Vagina (tissue), 2 donors: ENCODE data around the gene PRDM16. TPM values are rescaled to one million over a fixed set of nuclear protein-coding genes. Genes with fewer than 3 reads are reported as not detected.

Experiments
- DNase-seq, 2 donors: peaks; one replicate each; pipeline ENCODE4 v3.0.0-alpha.2; 2017; ENCODE audit errors: extremely low spot score in 2 of 2
- H3K27ac ChIP-seq: fragments of 200-600 bp; sonication (generic); one replicate; pipeline ENCODE4 v1.5.1; 2019
- H3K27me3 ChIP-seq: fragments of 200-600 bp; sonication (generic); one replicate; pipeline ENCODE4 v1.5.1; 2019
- H3K36me3 ChIP-seq, 2 donors: fragments of 200-600 bp; sonication (generic); one replicate each; pipeline ENCODE4 v1.5.1; 2017 to 2019
- H3K4me1 ChIP-seq: fragments of 200-600 bp; sonication (generic); one replicate; pipeline ENCODE4 v1.5.1; 2019
- H3K4me3 ChIP-seq, 2 donors: fragments of 200-600 bp; sonication (generic); 1 replicate in 1 of 2; 2 replicates in 1 of 2; pipeline ENCODE4 v1.5.1; 2016 to 2019
- H3K9me3 ChIP-seq: fragments of 200-600 bp; sonication (generic); one replicate; pipeline ENCODE4 v1.5.1; 2019
- POLR2A ChIP-seq, 2 donors: fragments of 450-650 bp; IDR thresholded peaks; one replicate each; pipeline ENCODE4 v1.6.1; 2017; ENCODE audit warnings: antibody characterized with exemption in 2 of 2, mild to moderate bottlenecking in 2 of 2, moderate library complexity in 2 of 2
- POLR2AphosphoS5 ChIP-seq, 2 donors: sonication (generic); formaldehyde crosslinking; IDR thresholded peaks; one replicate each; pipeline ENCODE4 v1.9.0; 2017; ENCODE audit warnings: antibody characterized with exemption in 2 of 2, mild to moderate bottlenecking in 2 of 2, low read depth in 1 of 2; ENCODE audit not compliant: insufficient read depth in 1 of 2
- intact Hi-C: fragments of 100-400 bp; cut with DNase I; formaldehyde crosslinking; loops from one replicate; pipeline ENCODE4 v1.15.1; 2023
- total RNA-seq: library from RNA; depleted of rRNA; stranded (reverse); fragments of >200 nt; gene quantifications from one replicate; pipeline ENCODE4 v1.2.3, GENCODE V29; 2016
- TF ChIP-seq, protein P1 (sequence below), 3 experiments: fragments of 450-650 bp in 2 of 3; fragments of 200-600 bp in 1 of 3; sonication (generic) in 1 of 3; IDR thresholded peaks; one replicate each; pipeline ENCODE4 v1.5.1; 2017 to 2019; ENCODE audit warnings: antibody characterized with exemption in 3 of 3, mild to moderate bottlenecking in 2 of 3, moderate library complexity in 2 of 3

The PRDM16 gene
- total RNA-seq, 1 donor from 2014 or later: 3.9 TPM

DNA sequence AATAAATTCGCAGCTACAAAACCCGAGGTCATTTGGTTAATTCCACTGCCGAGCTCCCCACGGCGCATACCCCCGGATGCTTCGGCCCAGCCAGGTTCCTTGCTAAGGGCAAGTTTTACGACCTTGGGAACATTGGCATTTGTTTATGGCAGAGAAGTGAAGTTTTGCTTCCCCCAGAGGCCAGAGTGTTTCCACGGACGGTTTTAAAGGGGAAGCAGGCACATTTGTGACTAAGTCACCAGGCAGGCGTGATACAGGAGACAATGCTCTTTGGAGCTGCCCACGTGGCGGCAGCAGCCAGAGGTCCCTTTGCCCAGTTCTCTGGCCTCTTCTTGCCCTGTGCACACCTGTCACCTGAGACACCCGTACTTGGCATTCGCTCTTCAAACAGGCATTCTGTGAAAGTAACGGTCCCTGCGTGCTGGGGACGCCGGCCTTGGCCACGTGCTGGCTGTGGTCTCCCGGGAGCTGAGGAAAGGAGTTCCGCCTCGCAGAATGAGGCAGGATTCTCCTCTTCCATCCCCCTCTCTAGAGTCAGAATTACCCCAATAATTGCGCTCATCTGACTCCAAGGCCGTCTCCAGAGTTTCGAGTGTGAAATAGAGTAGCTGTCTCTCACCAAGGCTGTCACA is 138.3 kb downstream of the PRDM16 start:
- H3K27ac ChIP-seq: no peak overlapping the region
- no peak for TF ChIP-seq POLR2AphosphoS5 (IDR thresholded peaks at IDR 0.05; ENCODE audit: insufficient read depth in 1 of 2, low read depth in 1 of 2)
- TF ChIP-seq, protein P1, sequence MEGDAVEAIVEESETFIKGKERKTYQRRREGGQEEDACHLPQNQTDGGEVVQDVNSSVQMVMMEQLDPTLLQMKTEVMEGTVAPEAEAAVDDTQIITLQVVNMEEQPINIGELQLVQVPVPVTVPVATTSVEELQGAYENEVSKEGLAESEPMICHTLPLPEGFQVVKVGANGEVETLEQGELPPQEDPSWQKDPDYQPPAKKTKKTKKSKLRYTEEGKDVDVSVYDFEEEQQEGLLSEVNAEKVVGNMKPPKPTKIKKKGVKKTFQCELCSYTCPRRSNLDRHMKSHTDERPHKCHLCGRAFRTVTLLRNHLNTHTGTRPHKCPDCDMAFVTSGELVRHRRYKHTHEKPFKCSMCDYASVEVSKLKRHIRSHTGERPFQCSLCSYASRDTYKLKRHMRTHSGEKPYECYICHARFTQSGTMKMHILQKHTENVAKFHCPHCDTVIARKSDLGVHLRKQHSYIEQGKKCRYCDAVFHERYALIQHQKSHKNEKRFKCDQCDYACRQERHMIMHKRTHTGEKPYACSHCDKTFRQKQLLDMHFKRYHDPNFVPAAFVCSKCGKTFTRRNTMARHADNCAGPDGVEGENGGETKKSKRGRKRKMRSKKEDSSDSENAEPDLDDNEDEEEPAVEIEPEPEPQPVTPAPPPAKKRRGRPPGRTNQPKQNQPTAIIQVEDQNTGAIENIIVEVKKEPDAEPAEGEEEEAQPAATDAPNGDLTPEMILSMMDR (IDR thresholded peaks at IDR 0.05): no peak
- no peak for TF ChIP-seq POLR2A (IDR thresholded peaks at IDR 0.05)
- no peaks in the 10 kb centered on the region for H3K36me3 ChIP-seq
- H3K4me3 ChIP-seq: no peak overlapping the region
- no peaks in the 10 kb centered on the region for H3K9me3 ChIP-seq
- no peaks in the 10 kb centered on the region for H3K4me1 ChIP-seq
- intact Hi-C loops: no loop called here
- no peaks in the 10 kb centered on the region for H3K27me3 ChIP-seq
- DNase-seq: no peak

DNA sequence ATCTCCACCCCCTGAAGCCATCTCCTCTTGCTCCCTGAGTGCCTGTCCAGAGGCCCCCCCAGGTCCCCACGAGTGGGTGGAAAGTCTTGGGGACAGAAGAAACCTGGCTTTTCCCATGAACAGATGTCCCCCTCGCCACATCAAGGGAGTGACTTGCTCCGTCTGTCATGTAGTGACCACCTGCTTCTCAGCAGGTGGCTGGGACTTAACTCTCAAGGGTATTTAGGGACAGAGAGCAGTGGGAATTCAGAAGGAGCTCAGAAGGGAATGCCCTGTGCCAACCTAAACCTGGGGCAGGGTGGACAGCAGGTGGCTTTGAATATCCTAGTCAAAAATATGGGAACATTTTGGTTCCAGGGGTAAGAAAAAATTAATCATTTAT is 139.8 kb downstream of the PRDM16 start:
- no peaks in the 10 kb centered on the region for H3K9me3 ChIP-seq
- no peak overlapping the region for H3K27ac ChIP-seq
- intact Hi-C loops: no loop called here
- TF ChIP-seq POLR2AphosphoS5 (IDR thresholded peaks at IDR 0.05; ENCODE audit: insufficient read depth in 1 of 2, low read depth in 1 of 2) (no peak), POLR2A (IDR thresholded peaks at IDR 0.05) (no peak)
- TF ChIP-seq, protein P1 (IDR thresholded peaks at IDR 0.05): no peak
- no peaks in the 10 kb centered on the region for H3K4me1 ChIP-seq
- H3K27me3 ChIP-seq: no peaks in the 10 kb centered on the region
- DNase-seq: no peak
- no peak overlapping the region for H3K4me3 ChIP-seq
- H3K36me3 ChIP-seq: no peaks in the 10 kb centered on the region

DNA sequence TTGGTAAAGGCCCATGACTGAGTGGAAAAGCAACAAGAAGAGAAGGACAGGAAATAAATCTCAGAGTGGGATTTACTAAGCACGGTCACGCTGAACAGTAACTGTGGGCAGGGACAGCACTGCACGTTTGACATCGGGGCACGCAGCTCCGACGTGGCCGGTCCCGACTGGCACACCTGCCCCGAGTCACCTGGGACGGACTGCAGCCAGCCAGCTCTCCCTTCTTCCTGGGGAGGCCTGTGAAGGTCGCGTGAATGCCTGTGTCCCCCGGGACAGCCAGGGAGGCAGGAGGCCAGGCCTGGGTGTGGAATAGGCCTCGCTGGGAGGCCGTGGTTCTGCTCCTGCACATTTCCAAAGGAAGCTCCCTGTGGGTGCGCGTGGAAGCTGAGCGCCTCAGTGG is 140.2 kb downstream of the PRDM16 start:
- no peaks in the 10 kb centered on the region for H3K27me3 ChIP-seq
- H3K36me3 ChIP-seq: no peaks in the 10 kb centered on the region
- H3K27ac ChIP-seq: no peak overlapping the region
- no peak for TF ChIP-seq POLR2A (IDR thresholded peaks at IDR 0.05)
- TF ChIP-seq, protein P1 (IDR thresholded peaks at IDR 0.05): no peak
- no peak for TF ChIP-seq POLR2AphosphoS5 (IDR thresholded peaks at IDR 0.05; ENCODE audit: insufficient read depth in 1 of 2, low read depth in 1 of 2)
- intact Hi-C loops: no loop called here
- no peak overlapping the region for H3K4me3 ChIP-seq
- no peak for DNase-seq
- H3K9me3 ChIP-seq: no peaks in the 10 kb centered on the region
- no peaks in the 10 kb centered on the region for H3K4me1 ChIP-seq

DNA sequence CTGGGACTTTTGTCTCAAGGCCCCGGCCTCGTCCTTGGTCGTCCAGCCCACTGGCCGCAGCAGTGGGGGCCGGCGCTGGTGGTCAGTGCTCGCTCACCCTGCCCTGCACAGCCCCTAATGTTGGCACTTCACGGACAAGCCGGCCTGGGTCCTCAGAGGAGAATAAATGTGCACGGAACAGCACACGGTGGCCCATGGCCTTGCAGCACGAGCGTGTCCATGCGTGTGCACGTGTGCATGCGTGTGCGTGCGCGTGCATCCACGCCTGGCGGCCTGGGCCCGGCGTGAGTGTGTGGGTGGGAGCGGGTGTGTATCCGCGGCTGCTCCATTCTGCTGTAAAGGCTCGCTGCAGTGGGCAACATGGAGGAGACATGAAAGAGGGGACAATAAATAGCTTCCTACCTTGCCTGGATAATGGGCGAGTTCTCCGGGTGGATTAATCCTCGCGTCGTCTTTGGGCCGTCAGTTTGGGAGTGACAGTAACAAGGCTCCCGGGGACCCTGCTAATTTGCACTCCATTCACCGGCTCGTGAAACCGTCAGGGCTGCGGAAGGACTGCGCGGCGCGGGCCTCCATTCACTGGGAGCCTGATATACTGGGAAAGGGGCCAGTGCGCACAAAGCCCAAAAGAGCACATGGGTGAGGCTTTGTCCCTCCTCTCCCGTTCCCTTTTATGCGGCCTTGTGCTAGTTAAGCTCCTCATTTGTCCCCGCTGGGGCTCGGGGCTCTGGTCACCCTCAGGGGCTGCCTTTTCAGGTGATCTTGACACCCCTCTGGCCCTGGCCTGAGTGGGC is 142.8 kb downstream of the PRDM16 start:
- Histone ChIP-seq H3K27ac (no peak overlapping the region), H3K27me3 (no peaks in the 10 kb centered on the region), H3K4me1 (peaks cover 2% of the 10 kb centered on the region), H3K4me3 (no peak overlapping the region), H3K36me3 (no peaks in the 10 kb centered on the region), H3K9me3 (no peaks in the 10 kb centered on the region)
- no peak for TF ChIP-seq POLR2A (IDR thresholded peaks at IDR 0.05)
- TF ChIP-seq POLR2AphosphoS5 (IDR thresholded peaks at IDR 0.05; ENCODE audit: insufficient read depth in 1 of 2, low read depth in 1 of 2): no peak
- TF ChIP-seq, protein P1 (IDR thresholded peaks at IDR 0.05): no peak
- no peak for DNase-seq
- intact Hi-C loops: no loop called here
